Measurements from ENCODE around the gene NOTCH2.
"Not testable (repeated sequence)": the region's sequence is repeated elsewhere in the genome, so short reads cannot be mapped to it uniquely, and the experiment has no call there.

The NOTCH2 gene

DNA sequence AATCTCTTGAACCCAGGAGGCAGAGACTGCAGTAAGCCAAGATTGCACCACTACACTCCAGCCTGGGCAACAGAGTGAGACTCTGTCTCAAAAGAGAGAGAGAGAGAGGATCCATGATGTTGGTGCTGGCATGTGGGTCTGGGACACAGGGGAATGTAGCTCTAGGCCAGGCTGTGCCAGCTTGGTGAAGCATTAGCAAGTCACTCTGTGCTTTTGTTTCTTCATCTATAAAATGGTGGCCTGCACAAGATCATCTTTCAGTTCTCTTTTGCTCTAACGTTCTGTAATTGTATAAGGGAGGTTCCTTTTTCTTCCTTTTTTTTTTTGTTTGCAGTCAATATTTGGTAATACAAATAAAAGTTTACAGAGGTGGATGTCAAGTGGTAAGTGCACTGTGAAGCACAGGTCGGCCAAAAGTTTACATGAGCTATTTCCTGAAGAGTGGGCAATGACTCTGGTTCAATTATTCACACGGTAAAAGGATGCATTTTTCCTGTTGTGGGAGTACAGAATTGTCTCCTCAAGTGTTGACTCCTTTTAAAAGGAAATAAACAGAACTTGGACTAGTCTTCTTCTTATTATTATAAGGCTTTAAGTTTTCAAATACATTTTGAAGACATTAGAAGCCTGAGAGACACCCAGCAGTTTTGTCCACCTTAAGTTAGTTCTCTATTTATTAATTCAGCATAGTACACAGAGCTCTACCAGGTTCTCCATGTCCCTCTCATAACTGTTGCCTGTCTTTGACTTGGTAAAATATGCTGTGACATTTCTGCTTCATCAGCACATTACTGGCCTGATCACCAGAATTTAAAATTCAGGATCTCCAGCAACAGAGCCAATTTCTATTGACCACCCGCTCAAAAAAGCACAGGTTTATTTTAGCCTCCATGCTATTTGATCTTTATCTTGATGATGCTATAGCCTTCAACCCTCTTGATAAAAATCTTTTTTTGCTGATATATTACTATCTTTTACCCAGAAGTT, 23.1 kb upstream of the NOTCH2 start:
- H2AFZ ChIP-seq (ENCODE audit: insufficient read depth, low read length, poor library complexity); H3K4me3 ChIP-seq (ENCODE audit: low read depth, low read length); H3K4me1 ChIP-seq (ENCODE audit: control insufficient read depth in 1 of 2, insufficient read depth in 2 of 2, low read length in 2 of 2); DNase-seq; H2BK120ac ChIP-seq (ENCODE audit: insufficient read depth, low read length, poor library complexity); H3K27me3 ChIP-seq (ENCODE audit: insufficient read depth, low read length); H3K4ac ChIP-seq (ENCODE audit: low read depth, low read length); H3K9ac ChIP-seq (ENCODE audit: low read length); H4K91ac ChIP-seq (ENCODE audit: low read depth, low read length); H2BK12ac ChIP-seq (ENCODE audit: low read length); H3K36me3 ChIP-seq (ENCODE audit: control insufficient read depth in 1 of 2, insufficient read depth in 2 of 2, low read length in 2 of 2); H4K12ac ChIP-seq (ENCODE audit: low read depth, low read length); H3K79me1 ChIP-seq (ENCODE audit: low read length); H3K79me2 ChIP-seq (ENCODE audit: control insufficient read depth, insufficient read depth, low read length, poor library complexity); H3K14ac ChIP-seq (ENCODE audit: low read length); H3K23ac ChIP-seq (ENCODE audit: low read length); H4K8ac ChIP-seq (ENCODE audit: low read depth, low read length); H3K4me2 ChIP-seq (ENCODE audit: low read length); H3K27ac ChIP-seq (ENCODE audit: low read depth, low read length); H2AK5ac ChIP-seq (ENCODE audit: low read length); H2BK5ac ChIP-seq (ENCODE audit: low read depth, low read length, poor library complexity); H3K18ac ChIP-seq (ENCODE audit: low read length); H3K9me3 ChIP-seq (ENCODE audit: insufficient read depth, low read depth, low read length): not testable (repeated sequence)
- no CpG with 5 or more reads among the region's 4 CpGs for WGBS (ENCODE audit: extremely low coverage, insufficient coverage, insufficient read length)

GRCh38 chr1:120090830-120091229, 21.4 kb upstream of the NOTCH2 start:
- not testable (repeated sequence) for H3K9ac ChIP-seq (ENCODE audit: low read length)
- no CpG with 5 or more reads among the region's 1 CpG for WGBS (ENCODE audit: extremely low coverage, insufficient coverage, insufficient read length)

DNA sequence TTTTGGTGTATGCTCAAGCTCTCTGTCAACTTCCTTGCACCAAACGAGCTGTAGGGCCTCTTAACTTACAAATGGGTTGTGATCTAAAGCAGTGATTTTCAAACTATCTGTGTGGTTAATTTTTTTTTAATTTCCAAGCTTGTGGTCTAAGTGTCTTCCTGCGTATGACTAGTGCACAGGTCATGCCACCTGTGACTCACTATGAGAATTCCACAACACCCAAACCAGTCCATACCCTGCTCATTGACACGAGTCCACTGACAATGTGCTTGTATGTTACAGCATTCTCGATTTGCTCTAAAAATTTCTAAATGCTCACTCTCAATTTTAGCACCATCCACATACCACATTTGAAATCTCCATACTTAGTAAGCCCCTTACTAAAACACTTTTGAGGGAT, 18.5 kb upstream of the NOTCH2 start:
- H4K8ac ChIP-seq (ENCODE audit: low read depth, low read length); H4K91ac ChIP-seq (ENCODE audit: low read depth, low read length); H4K12ac ChIP-seq (ENCODE audit: low read depth, low read length); H3K27ac ChIP-seq (ENCODE audit: low read depth, low read length); H2BK12ac ChIP-seq (ENCODE audit: low read length); H2BK5ac ChIP-seq (ENCODE audit: low read depth, low read length, poor library complexity); H3K4me2 ChIP-seq (ENCODE audit: low read length); H3K27me3 ChIP-seq (ENCODE audit: insufficient read depth, low read length); H3K4me3 ChIP-seq (ENCODE audit: low read depth, low read length); H3K36me3 ChIP-seq (ENCODE audit: control insufficient read depth in 1 of 2, insufficient read depth in 2 of 2, low read length in 2 of 2); H3K14ac ChIP-seq (ENCODE audit: low read length); H2BK120ac ChIP-seq (ENCODE audit: insufficient read depth, low read length, poor library complexity); H3K4me1 ChIP-seq (ENCODE audit: control insufficient read depth in 1 of 2, insufficient read depth in 2 of 2, low read length in 2 of 2); H3K79me1 ChIP-seq (ENCODE audit: low read length); H3K4ac ChIP-seq (ENCODE audit: low read depth, low read length); H3K9ac ChIP-seq (ENCODE audit: low read length); H3K9me3 ChIP-seq (ENCODE audit: insufficient read depth, low read depth, low read length); H2AK5ac ChIP-seq (ENCODE audit: low read length); H3K79me2 ChIP-seq (ENCODE audit: control insufficient read depth, insufficient read depth, low read length, poor library complexity); H3K23ac ChIP-seq (ENCODE audit: low read length); H3K18ac ChIP-seq (ENCODE audit: low read length); H2AFZ ChIP-seq (ENCODE audit: insufficient read depth, low read length, poor library complexity): not testable (repeated sequence)
- no CpG with 5 or more reads among the region's 4 CpGs for WGBS (ENCODE audit: extremely low coverage, insufficient coverage, insufficient read length)
- DNase-seq = peak; percentile 40 to 67

More at GRCh38 chr1:120090830-120091229, 21.4 kb upstream of the NOTCH2 start:
- not testable (repeated sequence) for H3K36me3 ChIP-seq (ENCODE audit: control insufficient read depth in 1 of 2, insufficient read depth in 2 of 2, low read length in 2 of 2); H2AK5ac ChIP-seq (ENCODE audit: low read length); H3K14ac ChIP-seq (ENCODE audit: low read length); H3K4me2 ChIP-seq (ENCODE audit: low read length); DNase-seq; H2BK120ac ChIP-seq (ENCODE audit: insufficient read depth, low read length, poor library complexity); H3K18ac ChIP-seq (ENCODE audit: low read length); H3K23ac ChIP-seq (ENCODE audit: low read length); H3K27me3 ChIP-seq (ENCODE audit: insufficient read depth, low read length); H3K79me1 ChIP-seq (ENCODE audit: low read length); H2BK12ac ChIP-seq (ENCODE audit: low read length); H4K8ac ChIP-seq (ENCODE audit: low read depth, low read length); H4K91ac ChIP-seq (ENCODE audit: low read depth, low read length); H3K27ac ChIP-seq (ENCODE audit: low read depth, low read length); H3K79me2 ChIP-seq (ENCODE audit: control insufficient read depth, insufficient read depth, low read length, poor library complexity); H2BK5ac ChIP-seq (ENCODE audit: low read depth, low read length, poor library complexity); H3K4ac ChIP-seq (ENCODE audit: low read depth, low read length); H2AFZ ChIP-seq (ENCODE audit: insufficient read depth, low read length, poor library complexity); H4K12ac ChIP-seq (ENCODE audit: low read depth, low read length); H3K9me3 ChIP-seq (ENCODE audit: insufficient read depth, low read depth, low read length); H3K4me1 ChIP-seq (ENCODE audit: control insufficient read depth in 1 of 2, insufficient read depth in 2 of 2, low read length in 2 of 2); H3K4me3 ChIP-seq (ENCODE audit: low read depth, low read length)

DNA sequence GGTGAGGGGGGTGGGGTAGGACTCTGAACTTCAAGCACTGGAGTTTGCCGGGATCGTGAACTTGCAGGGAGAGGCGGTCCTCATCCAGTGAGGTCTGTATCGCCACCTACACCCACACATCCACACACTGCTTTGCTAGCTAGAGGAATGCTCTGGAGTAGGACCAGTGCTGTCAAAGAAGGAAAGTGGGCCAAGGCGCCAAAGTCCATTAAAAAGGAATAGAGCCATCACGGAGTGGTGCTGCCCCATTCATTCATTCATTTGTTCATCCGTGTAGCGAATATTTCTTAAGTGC, 405 bp upstream of the NOTCH2 start:
- not testable (repeated sequence) for H4K91ac ChIP-seq (ENCODE audit: low read depth, low read length); H3K27me3 ChIP-seq (ENCODE audit: insufficient read depth, low read length); H3K18ac ChIP-seq (ENCODE audit: low read length); H3K14ac ChIP-seq (ENCODE audit: low read length); DNase-seq; H3K27ac ChIP-seq (ENCODE audit: low read depth, low read length); H3K4me1 ChIP-seq (ENCODE audit: control insufficient read depth in 1 of 2, insufficient read depth in 2 of 2, low read length in 2 of 2); H4K12ac ChIP-seq (ENCODE audit: low read depth, low read length); H3K9ac ChIP-seq (ENCODE audit: low read length); H3K36me3 ChIP-seq (ENCODE audit: control insufficient read depth in 1 of 2, insufficient read depth in 2 of 2, low read length in 2 of 2); H3K4me2 ChIP-seq (ENCODE audit: low read length); H2AK5ac ChIP-seq (ENCODE audit: low read length); H3K4ac ChIP-seq (ENCODE audit: low read depth, low read length); H2BK120ac ChIP-seq (ENCODE audit: insufficient read depth, low read length, poor library complexity); H2BK5ac ChIP-seq (ENCODE audit: low read depth, low read length, poor library complexity); H3K79me1 ChIP-seq (ENCODE audit: low read length); H2BK12ac ChIP-seq (ENCODE audit: low read length); H3K23ac ChIP-seq (ENCODE audit: low read length); H3K4me3 ChIP-seq (ENCODE audit: low read depth, low read length); H3K9me3 ChIP-seq (ENCODE audit: insufficient read depth, low read depth, low read length); H2AFZ ChIP-seq (ENCODE audit: insufficient read depth, low read length, poor library complexity); H4K8ac ChIP-seq (ENCODE audit: low read depth, low read length); H3K79me2 ChIP-seq (ENCODE audit: control insufficient read depth, insufficient read depth, low read length, poor library complexity)
- WGBS (ENCODE audit: extremely low coverage, insufficient coverage, insufficient read length) = no CpG with 5 or more reads among the region's 8 CpGs

Data from trophoblast cell (in vitro differentiated cells and primary cell).